ENCODE data around the gene KTN1.

The KTN1 gene

GRCh38 chr14:55540847-55541773 is 38.9 kb upstream of the KTN1 start:
- DNase-seq (ENCODE audit: low read depth, low spot score) = no peak
- Histone ChIP-seq H3K9ac (ENCODE audit: insufficient read length) (no peak overlapping the region), H3K4me3 (no peak overlapping the region), H3K9me3 (ENCODE audit: low read depth, low read length) (no peaks in the 10 kb centered on the region), H3K27ac (no peak overlapping the region), H3K36me3 (ENCODE audit: insufficient read depth, low read length) (no peaks in the 10 kb centered on the region)
- TF ChIP-seq EZH2 (IDR thresholded peaks at IDR 0.05) = no peak

- DNase-seq (ENCODE audit: low read depth, low spot score) = no peak
- Histone ChIP-seq H3K4me3 (no peak overlapping the region), H3K9ac (ENCODE audit: insufficient read length) (no peak overlapping the region), H3K27ac (no peak overlapping the region), H3K36me3 (ENCODE audit: insufficient read depth, low read length) (no peaks in the 10 kb centered on the region), H3K9me3 (ENCODE audit: low read depth, low read length) (no peaks in the 10 kb centered on the region; the same call in 1 of the 2 replicates)
- no peak for TF ChIP-seq FOXP2 (optimal IDR thresholded peaks at IDR 0.05; ENCODE audit: control extremely low read depth, extremely low read length, insufficient read depth)
- TF ChIP-seq POLR2AphosphoS5 (IDR thresholded peaks at IDR 0.05; ENCODE audit: borderline replicate concordance, low read depth, low read length) = no peak
- TF ChIP-seq EZH2 (IDR thresholded peaks at IDR 0.05) = no peak
These were observed 34.2 kb upstream of the KTN1 start for GRCh38 chr14:55545779-55546178.

GRCh38 chr14:55546212-55546874 is 33.7 kb upstream of the KTN1 start:
- no peaks in the 10 kb centered on the region for H3K36me3 ChIP-seq (ENCODE audit: insufficient read depth, low read length)
- H3K9me3 ChIP-seq (ENCODE audit: low read depth, low read length) = no peaks in the 10 kb centered on the region; the same call in 1 of the 2 replicates
- H3K9ac ChIP-seq (ENCODE audit: insufficient read length) = no peak overlapping the region
- no peak overlapping the region for H3K4me3 ChIP-seq
- no peak for TF ChIP-seq FOXP2 (optimal IDR thresholded peaks at IDR 0.05; ENCODE audit: control extremely low read depth, extremely low read length, insufficient read depth)
- no peak for TF ChIP-seq POLR2AphosphoS5 (IDR thresholded peaks at IDR 0.05; ENCODE audit: borderline replicate concordance, low read depth, low read length)
- no peak for TF ChIP-seq EZH2 (IDR thresholded peaks at IDR 0.05)
- no peak for DNase-seq (ENCODE audit: low read depth, low spot score)
- no peak overlapping the region for H3K27ac ChIP-seq

GRCh38 chr14:55547650-55548315 is 32.2 kb upstream of the KTN1 start:
- H3K36me3 ChIP-seq (ENCODE audit: insufficient read depth, low read length) = no peaks in the 10 kb centered on the region
- DNase-seq (ENCODE audit: low read depth, low spot score) = no peak
- no peak overlapping the region for H3K27ac ChIP-seq
- H3K9me3 ChIP-seq (ENCODE audit: low read depth, low read length) = no peaks in the 10 kb centered on the region; the same call in 1 of the 2 replicates
- no peak overlapping the region for H3K4me3 ChIP-seq
- TF ChIP-seq FOXP2 (optimal IDR thresholded peaks at IDR 0.05; ENCODE audit: control extremely low read depth, extremely low read length, insufficient read depth) (no peak), POLR2AphosphoS5 (IDR thresholded peaks at IDR 0.05; ENCODE audit: borderline replicate concordance, low read depth, low read length) (no peak), EZH2 (IDR thresholded peaks at IDR 0.05) (no peak)
- H3K9ac ChIP-seq (ENCODE audit: insufficient read length) = no peak overlapping the region

DNA sequence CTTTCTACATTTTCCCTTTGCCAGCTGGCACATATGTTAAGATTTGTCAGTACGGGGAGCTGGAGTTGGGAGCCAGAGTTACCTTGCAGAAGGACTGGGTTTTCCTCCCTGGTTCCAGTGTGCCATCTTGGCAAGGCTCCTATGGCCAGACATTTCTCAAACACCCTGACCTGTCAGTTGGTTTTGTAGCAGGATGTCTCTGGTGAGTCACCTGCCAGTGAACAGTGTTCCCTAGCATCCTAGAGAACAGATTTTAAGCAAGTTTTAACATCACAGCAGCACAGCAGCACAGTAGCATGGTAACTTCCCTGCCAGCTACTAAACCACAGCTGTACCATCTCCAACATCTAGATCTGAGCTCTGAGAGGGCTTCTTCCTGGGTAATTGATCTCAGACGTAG is 26.2 kb upstream of the KTN1 start:
- Histone ChIP-seq H3K4me3 (no peak overlapping the region), H3K9me3 (ENCODE audit: low read depth, low read length) (no peaks in the 10 kb centered on the region; the same call in 1 of the 2 replicates), H3K27ac (no peak overlapping the region), H3K9ac (ENCODE audit: insufficient read length) (no peak overlapping the region), H3K36me3 (ENCODE audit: insufficient read depth, low read length) (no peaks in the 10 kb centered on the region; the same call in 1 of the 2 replicates)
- no peak for TF ChIP-seq FOXP2 (optimal IDR thresholded peaks at IDR 0.05; ENCODE audit: control extremely low read depth, extremely low read length, insufficient read depth)
- no peak for TF ChIP-seq EZH2 (IDR thresholded peaks at IDR 0.05)
- no peak for TF ChIP-seq POLR2AphosphoS5 (IDR thresholded peaks at IDR 0.05; ENCODE audit: borderline replicate concordance, low read depth, low read length)
- no peak for DNase-seq (ENCODE audit: low read depth, low spot score)

DNA sequence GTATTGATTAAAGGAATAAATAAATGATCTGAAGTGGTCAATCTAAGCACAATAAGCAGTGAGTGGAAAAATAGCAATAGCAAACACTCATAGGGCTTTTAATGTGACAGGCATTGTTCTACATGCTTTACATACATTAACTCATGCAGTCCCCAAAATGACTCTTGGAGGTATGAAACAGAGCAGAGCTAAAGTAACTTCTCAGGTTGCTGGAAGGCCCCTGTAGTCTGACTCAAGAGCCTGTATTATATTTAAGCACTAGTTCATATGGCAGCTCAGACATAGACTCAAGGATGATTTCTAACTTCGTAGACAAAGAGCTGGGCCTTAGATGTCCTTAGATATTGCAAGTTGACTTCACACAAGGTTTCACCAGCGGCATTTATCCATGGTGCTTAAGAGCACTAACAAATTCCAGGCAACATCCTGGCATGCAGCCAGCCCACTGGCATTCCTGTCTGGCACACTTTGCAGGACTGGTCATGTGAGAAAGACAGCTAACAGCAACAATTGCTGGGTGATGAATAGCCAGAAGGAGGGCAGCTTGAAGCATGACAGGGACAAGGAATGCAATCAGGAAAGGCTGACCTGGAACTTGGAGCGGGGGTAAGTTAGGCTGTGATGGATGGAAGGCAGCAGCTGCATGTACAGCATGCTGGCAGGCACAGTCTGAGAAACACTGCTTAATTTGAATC is 22.9 kb upstream of the KTN1 start:
- Histone ChIP-seq H3K9ac (ENCODE audit: insufficient read length) (no peak overlapping the region), H3K4me3 (no peak overlapping the region), H3K36me3 (ENCODE audit: insufficient read depth, low read length) (peaks cover 5% of the 10 kb centered on the region; the same call in 1 of the 2 replicates), H3K9me3 (ENCODE audit: low read depth, low read length) (no peaks in the 10 kb centered on the region), H3K27ac (no peak overlapping the region; the same call in 1 of the 2 replicates)
- no peak for DNase-seq (ENCODE audit: low read depth, low spot score)
- TF ChIP-seq FOXP2 (optimal IDR thresholded peaks at IDR 0.05; ENCODE audit: control extremely low read depth, extremely low read length, insufficient read depth) (no peak), POLR2AphosphoS5 (IDR thresholded peaks at IDR 0.05; ENCODE audit: borderline replicate concordance, low read depth, low read length) (no peak), EZH2 (IDR thresholded peaks at IDR 0.05) (no peak)

GRCh38 chr14:55562135-55562534 is 17.9 kb upstream of the KTN1 start:
- Histone ChIP-seq H3K9ac (ENCODE audit: insufficient read length) (no peak overlapping the region), H3K4me3 (no peak overlapping the region), H3K9me3 (ENCODE audit: low read depth, low read length) (no peaks in the 10 kb centered on the region), H3K27ac (no peak overlapping the region), H3K36me3 (ENCODE audit: insufficient read depth, low read length) (peaks cover 5% of the 10 kb centered on the region; the same call in 1 of the 2 replicates)
- no peak for DNase-seq (ENCODE audit: low read depth, low spot score)
- TF ChIP-seq POLR2AphosphoS5 (IDR thresholded peaks at IDR 0.05; ENCODE audit: borderline replicate concordance, low read depth, low read length) = no peak
- TF ChIP-seq EZH2 (IDR thresholded peaks at IDR 0.05) = no peak
- no peak for TF ChIP-seq FOXP2 (optimal IDR thresholded peaks at IDR 0.05; ENCODE audit: control extremely low read depth, extremely low read length, insufficient read depth)
